ENCODE results near the gene ATP8A2. TPM values are rescaled to one million over a fixed set of nuclear protein-coding genes. Genes with fewer than 3 reads are reported as not detected.
"Not testable (repeated sequence)": the region's sequence is repeated elsewhere in the genome, so short reads cannot be mapped to it uniquely, and the experiment has no call there.

ATP8A2 gene
- polyA plus RNA-seq, 12 donors, result 1.3 to 3.3 (median 2.4) TPM; not detected in 1

DNA sequence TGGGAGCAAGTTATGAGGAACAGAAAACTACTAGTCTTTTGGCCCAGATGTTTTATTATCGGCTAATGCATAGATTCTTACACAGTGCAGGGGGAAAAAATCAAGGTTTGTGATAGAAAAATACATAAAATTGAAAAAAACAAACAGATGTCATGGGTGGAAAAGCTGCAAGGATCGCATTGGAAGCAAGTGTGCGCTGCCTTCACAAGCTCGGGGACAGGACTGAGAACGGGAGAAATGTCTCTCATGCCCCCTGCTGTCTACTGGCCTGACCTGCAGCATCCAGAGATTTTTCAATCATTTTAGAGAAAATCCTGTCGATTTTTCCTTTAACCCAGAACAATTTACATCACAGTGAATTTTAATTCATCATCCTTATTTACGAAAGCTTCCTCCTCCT is 700.6 kb downstream of the ATP8A2 start:
- DNase-seq, result not testable (repeated sequence)

- no peak for DNase-seq
Observed at GRCh38 chr13:26074706-26075105, 702.9 kb downstream of the ATP8A2 start.

Other genes with a start within 250 kb of the ATP8A2 start
- under 1 TPM in 10 of 12 donors, not detected in 2; 0.03 to 0.37 (median 0.08) TPM for gene AMER2, start 199.7 kb upstream of the ATP8A2 start, polyA plus RNA-seq (ENCODE audit: insufficient read length in 12 of 12)
- 10 to 100 TPM in 10 of 12 donors, 1 to 10 TPM in 1, not detected in 1; 10.0 to 16.1 (median 14.2) TPM for gene MTMR6, start 84.5 kb upstream of the ATP8A2 start, polyA plus RNA-seq (ENCODE audit: insufficient read length in 12 of 12)
- 10 to 100 TPM in 11 of 12 donors, not detected in 1; 34.8 to 52.7 (median 42.7) TPM for gene NUP58, start 70.3 kb upstream of the ATP8A2 start, polyA plus RNA-seq (ENCODE audit: insufficient read length in 12 of 12)